Neural cell (in vitro differentiated cells): ENCODE data around the gene PPP6R1. TPM values are rescaled to one million over a fixed set of nuclear protein-coding genes. Genes with fewer than 3 reads are reported as not detected.

Experiments used
- H2AFZ ChIP-seq: fragments of 200-600, 300-800 bp; sonication (generic), shearing (Covaris generic); 2 replicates; pipeline ENCODE4 v1.6.0; 2014; ENCODE audit warnings: low read depth, mild to moderate bottlenecking, antibody characterized with exemption, low read length, moderate library complexity
- H3F3A ChIP-seq: fragments of 200-600 bp; shearing (Covaris generic); 2 replicates; pipeline ENCODE4 v1.6.1; 2016; ENCODE audit warnings: mild to moderate bottlenecking, moderate library complexity, mixed read lengths, antibody characterized with exemption, low read length; ENCODE audit not compliant: insufficient read depth, poor library complexity, severe bottlenecking
- H3K27ac ChIP-seq: fragments of 200-600, 300-800 bp; sonication (generic), shearing (Covaris generic); 2 replicates; pipeline ENCODE4 v1.5.1; 2014; ENCODE audit warnings: mild to moderate bottlenecking, low read length, moderate library complexity
- H3K27me3 ChIP-seq: fragments of 300-800, 200-600 bp; sonication (generic), shearing (Covaris generic); 2 replicates; pipeline ENCODE4 v1.6.0; 2014; ENCODE audit warnings: mild to moderate bottlenecking, low read depth, low read length, moderate library complexity; ENCODE audit not compliant: insufficient read depth
- H3K36me3 ChIP-seq: fragments of 300-800, 200-600 bp; sonication (generic), shearing (Covaris generic); 2 replicates; pipeline ENCODE4 v1.5.1; 2014; ENCODE audit warnings: mild to moderate bottlenecking, antibody characterized with exemption, low read length, moderate library complexity; ENCODE audit not compliant: insufficient read depth
- H3K4me2 ChIP-seq: fragments of 300-800, 200-600 bp; sonication (generic), shearing (Covaris generic); 2 replicates; pipeline ENCODE4 v1.6.0; 2014; ENCODE audit warnings: mild to moderate bottlenecking, low read length
- H3K4me3 ChIP-seq: fragments of 300-800, 200-600 bp; sonication (generic), shearing (Covaris generic); 2 replicates; pipeline ENCODE4 v1.5.1; 2014; ENCODE audit warnings: mild to moderate bottlenecking, low read length, moderate library complexity
- H3K79me2 ChIP-seq: fragments of 200-600 bp; shearing (Covaris generic); replicated peaks from 2 replicates; pipeline ENCODE4 v1.6.0; 2014; ENCODE audit warnings: mild to moderate bottlenecking, low read length, moderate library complexity; ENCODE audit not compliant: insufficient read depth
- H3K9ac ChIP-seq: fragments of 300-800, 200-600 bp; sonication (generic), shearing (Covaris generic); 2 replicates; pipeline ENCODE4 v1.6.1; 2016; ENCODE audit warnings: mild to moderate bottlenecking, low read length, mixed read lengths
- H3K9me2 ChIP-seq: fragments of 200-600 bp; shearing (Covaris generic); 2 replicates; pipeline ENCODE4 v1.6.1; 2016; ENCODE audit warnings: mild to moderate bottlenecking, low read length, mixed read lengths; ENCODE audit not compliant: insufficient read depth
- H3K9me3 ChIP-seq: fragments of 200-600, 300-800 bp; sonication (generic), shearing (Covaris generic); 2 replicates; pipeline ENCODE4 v1.6.1; 2016; ENCODE audit warnings: mild to moderate bottlenecking, mixed run types, low read length, moderate library complexity, mixed read lengths
- H4K20me1 ChIP-seq: fragments of 200-600 bp; shearing (Covaris generic); 2 replicates; pipeline ENCODE4 v1.6.1; 2016; ENCODE audit warnings: mild to moderate bottlenecking, mixed run types; ENCODE audit not compliant: insufficient read depth
- CTCF ChIP-seq: fragments of 450-650 bp; IDR thresholded peaks from 2 replicates; pipeline ENCODE4 v1.5.1; 2014; ENCODE audit warnings: antibody characterized with exemption, mild to moderate bottlenecking, moderate library complexity; ENCODE audit not compliant: poor library complexity, severe bottlenecking
- EP300 ChIP-seq: fragments of 450-650 bp; conservative IDR thresholded peaks from 2 replicates; pipeline ENCODE4 v1.6.1; 2014; ENCODE audit warnings: antibody characterized with exemption, mild to moderate bottlenecking, moderate library complexity; ENCODE audit not compliant: poor library complexity, severe bottlenecking
- EZH2 ChIP-seq: fragments of 200-600, 300-800 bp; shearing (Covaris generic), sonication (generic); IDR thresholded peaks from 2 replicates; pipeline ENCODE4 v1.6.1; 2014; ENCODE audit warnings: antibody characterized with exemption, low read length, borderline replicate concordance, mild to moderate bottlenecking; ENCODE audit not compliant: insufficient read depth, poor library complexity, severe bottlenecking
- MXI1 ChIP-seq: fragments of 450-650 bp; conservative IDR thresholded peaks from 2 replicates; pipeline ENCODE4 v1.6.1; 2014; ENCODE audit warnings: antibody characterized with exemption, mild to moderate bottlenecking; ENCODE audit not compliant: poor library complexity, severe bottlenecking
- POLR2AphosphoS5 ChIP-seq: IDR thresholded peaks from 2 replicates; pipeline ENCODE4 v1.6.1; 2012
- RAD21 ChIP-seq: fragments of 450-650 bp; conservative IDR thresholded peaks from 2 replicates; pipeline ENCODE4 v1.6.1; 2014; ENCODE audit warnings: antibody characterized with exemption, mild to moderate bottlenecking, moderate library complexity
- SMC3 ChIP-seq: fragments of 450-650 bp; conservative IDR thresholded peaks from 2 replicates; pipeline ENCODE4 v1.6.1; 2014; ENCODE audit warnings: antibody characterized with exemption, mild to moderate bottlenecking, moderate library complexity; ENCODE audit not compliant: poor library complexity
- TAF1 ChIP-seq: IDR thresholded peaks from 2 replicates; pipeline ENCODE4 v1.6.1; 2012; ENCODE audit warnings: low read depth
- polyA plus RNA-seq: library from polyadenylated mRNA; depleted of rRNA; stranded (reverse); fragments of >200 nt; gene quantifications from 2 replicates; pipeline ENCODE4 v1.2.3, GENCODE V29; 2014
- TF ChIP-seq, protein P1 (sequence below): IDR thresholded peaks from 2 replicates; pipeline ENCODE4 v1.6.1; 2012; ENCODE audit warnings: borderline replicate concordance

The PPP6R1 gene
- polyA plus RNA-seq, 1 donor from 2014 or later: 20.0 TPM

- peak overlapping the region; percentile 69 for H3K27ac ChIP-seq
- TF ChIP-seq, protein P1, sequence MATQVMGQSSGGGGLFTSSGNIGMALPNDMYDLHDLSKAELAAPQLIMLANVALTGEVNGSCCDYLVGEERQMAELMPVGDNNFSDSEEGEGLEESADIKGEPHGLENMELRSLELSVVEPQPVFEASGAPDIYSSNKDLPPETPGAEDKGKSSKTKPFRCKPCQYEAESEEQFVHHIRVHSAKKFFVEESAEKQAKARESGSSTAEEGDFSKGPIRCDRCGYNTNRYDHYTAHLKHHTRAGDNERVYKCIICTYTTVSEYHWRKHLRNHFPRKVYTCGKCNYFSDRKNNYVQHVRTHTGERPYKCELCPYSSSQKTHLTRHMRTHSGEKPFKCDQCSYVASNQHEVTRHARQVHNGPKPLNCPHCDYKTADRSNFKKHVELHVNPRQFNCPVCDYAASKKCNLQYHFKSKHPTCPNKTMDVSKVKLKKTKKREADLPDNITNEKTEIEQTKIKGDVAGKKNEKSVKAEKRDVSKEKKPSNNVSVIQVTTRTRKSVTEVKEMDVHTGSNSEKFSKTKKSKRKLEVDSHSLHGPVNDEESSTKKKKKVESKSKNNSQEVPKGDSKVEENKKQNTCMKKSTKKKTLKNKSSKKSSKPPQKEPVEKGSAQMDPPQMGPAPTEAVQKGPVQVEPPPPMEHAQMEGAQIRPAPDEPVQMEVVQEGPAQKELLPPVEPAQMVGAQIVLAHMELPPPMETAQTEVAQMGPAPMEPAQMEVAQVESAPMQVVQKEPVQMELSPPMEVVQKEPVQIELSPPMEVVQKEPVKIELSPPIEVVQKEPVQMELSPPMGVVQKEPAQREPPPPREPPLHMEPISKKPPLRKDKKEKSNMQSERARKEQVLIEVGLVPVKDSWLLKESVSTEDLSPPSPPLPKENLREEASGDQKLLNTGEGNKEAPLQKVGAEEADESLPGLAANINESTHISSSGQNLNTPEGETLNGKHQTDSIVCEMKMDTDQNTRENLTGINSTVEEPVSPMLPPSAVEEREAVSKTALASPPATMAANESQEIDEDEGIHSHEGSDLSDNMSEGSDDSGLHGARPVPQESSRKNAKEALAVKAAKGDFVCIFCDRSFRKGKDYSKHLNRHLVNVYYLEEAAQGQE: no peak
- no peak for TF ChIP-seq MXI1
- no peak for TF ChIP-seq RAD21
- TF ChIP-seq TAF1: no peak
- no peak for TF ChIP-seq POLR2AphosphoS5
- no peak for TF ChIP-seq EZH2
- TF ChIP-seq CTCF: no peak
- TF ChIP-seq EP300: no peak
- no peak for TF ChIP-seq SMC3
These were observed 25.7 kb upstream of the PPP6R1 start for GRCh38 chr19:55284405-55285058.

DNA sequence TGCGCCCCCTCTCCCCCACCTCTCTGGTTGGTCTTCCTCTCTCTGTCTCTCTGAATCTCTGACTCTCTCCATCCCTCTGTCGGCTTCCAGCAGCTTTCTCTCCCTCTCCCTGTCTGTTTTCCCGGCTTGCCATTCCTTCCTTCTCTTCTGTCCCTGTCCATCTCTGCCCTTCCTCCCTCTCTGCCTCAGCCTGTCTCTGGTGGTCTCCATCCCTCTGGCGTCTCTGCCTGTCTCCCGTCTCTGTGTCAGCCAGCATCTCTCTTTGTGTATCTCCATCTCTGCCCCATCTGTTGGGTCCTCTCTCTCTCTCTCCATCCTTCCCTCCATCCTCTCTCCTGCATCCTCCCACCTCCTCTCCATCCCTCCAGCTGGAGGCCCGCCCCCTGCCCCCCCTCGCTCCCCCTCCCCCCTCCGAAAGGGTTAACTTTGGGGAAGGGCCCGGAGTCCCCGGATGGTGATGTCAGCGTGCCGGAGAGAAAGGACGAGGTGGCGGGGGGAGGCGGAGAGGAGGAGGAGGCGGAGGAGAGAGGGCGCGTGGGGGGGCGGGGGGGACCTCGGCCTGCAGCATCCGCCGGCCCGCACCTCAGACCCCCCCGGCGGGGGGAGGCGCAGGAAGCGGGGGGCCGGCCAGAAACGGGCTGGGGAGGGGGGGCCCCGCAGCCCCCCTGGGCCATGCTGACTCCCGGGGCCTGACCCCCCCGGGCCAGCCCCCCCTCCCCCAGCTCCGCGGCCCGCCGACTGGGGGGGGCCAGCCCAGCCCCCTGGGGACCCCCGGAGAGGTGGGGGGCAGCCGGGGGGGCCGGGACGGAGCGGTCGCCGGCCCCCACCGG lies 24.9 kb upstream of the PPP6R1 start, which contains the start of gene BRSK1:
Gene BRSK1, plus strand, starts transcription at position 450 of the 830 bp plus-strand sequence. CDS start 446 bp downstream, outside the sequence.
- peak within 1 kb of the TSS; percentile 90 for H3K9ac ChIP-seq
- no peaks in the 10 kb centered on the region for H3K27me3 ChIP-seq
- H3F3A ChIP-seq: no peaks in the 10 kb centered on the region
- H3K27ac ChIP-seq: peak within 1 kb of the TSS; percentile 89
- H4K20me1 ChIP-seq: no peaks in the 10 kb centered on the region
- no peaks in the 10 kb centered on the region for H3K9me3 ChIP-seq
- H3K9me2 ChIP-seq: no peaks in the 10 kb centered on the region
- peak within 1 kb of the TSS; percentile 41 for H3K4me2 ChIP-seq
- peaks cover 4% of the 10 kb centered on the region for H3K36me3 ChIP-seq
- H3K79me2 ChIP-seq: peaks cover 28% of the 10 kb centered on the region
- peak within 1 kb of the TSS; percentile 77 for H3K4me3 ChIP-seq
- peak within 1 kb of the TSS; percentile 69 for H2AFZ ChIP-seq
- peak; percentile 11 for TF ChIP-seq EP300
- peak; percentile 34 for TF ChIP-seq SMC3
- no peak for TF ChIP-seq EZH2
- TF ChIP-seq MXI1: no peak
- TF ChIP-seq POLR2AphosphoS5: peak; percentile 83
- TF ChIP-seq, protein P1: peak; percentile 42
- TF ChIP-seq RAD21: peak; percentile 18

More at GRCh38 chr19:55284405-55285058, 25.7 kb upstream of the PPP6R1 start:
- Histone ChIP-seq H3K4me2 (peak overlapping the region; percentile 38), H3F3A (no peaks in the 10 kb centered on the region), H3K9me3 (no peaks in the 10 kb centered on the region), H3K9me2 (no peaks in the 10 kb centered on the region), H3K27me3 (no peaks in the 10 kb centered on the region), H3K4me3 (peak overlapping the region; percentile 77), H4K20me1 (no peaks in the 10 kb centered on the region), H3K79me2 (peaks cover 23% of the 10 kb centered on the region), H2AFZ (no peak overlapping the region), H3K36me3 (peaks cover 4% of the 10 kb centered on the region), H3K9ac (peak overlapping the region; percentile 90)
